C4-2B (cell line): Measurements from ENCODE around the gene PDE6G.
"Not testable (repeated sequence)": the region's sequence is repeated elsewhere in the genome, so short reads cannot be mapped to it uniquely, and the experiment has no call there.

Experiments used
- H3K27ac ChIP-seq: fragments of 450-650 bp; 2 replicates; pipeline ENCODE4 v1.5.1; 2017
- CTCF ChIP-seq: fragments of 450-650 bp; conservative IDR thresholded peaks from 2 replicates; pipeline ENCODE4 v1.5.1; 2017; ENCODE audit warnings: mild to moderate bottlenecking
- ZFX ChIP-seq: fragments of 450-650 bp; IDR thresholded peaks from 2 replicates; pipeline ENCODE4 v1.6.1; 2017

PDE6G gene

GRCh38 chr17:81638683-81639082 lies 17.7 kb downstream of the PDE6G start:
- no peak overlapping the region for H3K27ac ChIP-seq
- TF ChIP-seq CTCF = no peak
- TF ChIP-seq ZFX = no peak

- TF ChIP-seq CTCF (no peak), ZFX (peak; percentile 99)
- peak within 1 kb of the TSS; percentile 86 for H3K27ac ChIP-seq
Measured at GRCh38 chr17:81636505-81637288, 19.6 kb downstream of the PDE6G start, which contains the start of the genes NPLOC4 and TSPAN10. TSS of gene NPLOC4 (minus strand) at chr17:81637112. CDS start at chr17:81636930, 182 bp downstream. TSS of gene TSPAN10 (plus strand) at chr17:81637196. CDS start at chr17:81642413, 5,217 bp downstream.

GRCh38 chr17:81635973-81636504 lies 20.3 kb downstream of the PDE6G start:
- H3K27ac ChIP-seq = peak overlapping the region; percentile 86
- TF ChIP-seq ZFX = no peak
- TF ChIP-seq CTCF = no peak

- peak overlapping the region; percentile 86 for H3K27ac ChIP-seq
- no peak for TF ChIP-seq ZFX
- no peak for TF ChIP-seq CTCF
Measured at GRCh38 chr17:81635431-81635830, 20.9 kb downstream of the PDE6G start.

GRCh38 chr17:81631482-81631881 lies 24.9 kb downstream of the PDE6G start:
- no peak overlapping the region for H3K27ac ChIP-seq
- TF ChIP-seq CTCF (no peak), ZFX (no peak)

GRCh38 chr17:81630274-81630673 lies 26.1 kb downstream of the PDE6G start:
- TF ChIP-seq CTCF (no peak), ZFX (no peak)

GRCh38 chr17:81621494-81622130 lies 34.7 kb downstream of the PDE6G start:
- no peak overlapping the region for H3K27ac ChIP-seq
- no peak for TF ChIP-seq ZFX
- TF ChIP-seq CTCF = no peak

More at GRCh38 chr17:81630274-81630673, 26.1 kb downstream of the PDE6G start:
- no peak overlapping the region for H3K27ac ChIP-seq

- H3K27ac ChIP-seq = not testable (repeated sequence)
Measured at GRCh38 chr17:81618307-81618706, 38.0 kb downstream of the PDE6G start.
